Gastroesophageal sphincter (tissue), 4 donors: ENCODE data around the gene DPP6. TPM values are rescaled to one million over a fixed set of nuclear protein-coding genes. Genes with fewer than 3 reads are reported as not detected.

Experiments used
- ATAC-seq: fragments of 150-250 bp; one replicate; pipeline ENCODE4 v1.9.1; 2016; ENCODE audit warnings: mild to moderate bottlenecking, moderate library complexity
- H3K27ac ChIP-seq, 4 donors: fragments of 200-600 bp; sonication (generic) in 3 of 4; 1 replicate in 3 of 4; 2 replicates in 1 of 4; pipeline ENCODE4 v1.5.1; 2016 to 2019
- H3K27me3 ChIP-seq: fragments of 200-600 bp; sonication (generic); one replicate; pipeline ENCODE4 v1.5.1; 2019
- H3K36me3 ChIP-seq, 2 donors: fragments of 200-600 bp; sonication (generic); one replicate each; pipeline ENCODE4 v1.5.1; 2019; ENCODE audit warnings: control low read depth in 1 of 2
- H3K4me1 ChIP-seq, 3 donors: fragments of 200-600 bp; sonication (generic); 1 replicate in 2 of 3; 2 replicates in 1 of 3; pipeline ENCODE4 v1.5.1; 2016 to 2019; ENCODE audit warnings: control low read depth in 2 of 3
- H3K4me3 ChIP-seq, 2 donors: fragments of 200-600 bp; sonication (generic); one replicate each; pipeline ENCODE4 v1.5.1; 2019; ENCODE audit warnings: mild to moderate bottlenecking in 1 of 2, moderate library complexity in 1 of 2
- H3K9me3 ChIP-seq, 3 donors: fragments of 200-600 bp; sonication (generic); one replicate each; pipeline ENCODE4 v1.5.1; 2017 to 2019; ENCODE audit warnings: control low read depth in 2 of 3
- CTCF ChIP-seq, 4 experiments: fragments of 200-600 bp in 2 of 4; fragments of 450-650 bp in 2 of 4; sonication (generic) in 1 of 4; IDR thresholded peaks; one replicate each; pipeline ENCODE4 v1.5.1; 2017 to 2019; ENCODE audit warnings: antibody characterized with exemption in 4 of 4, mild to moderate bottlenecking in 2 of 4, moderate library complexity in 2 of 4
- EP300 ChIP-seq: sonication (generic); formaldehyde crosslinking; IDR thresholded peaks from one replicate; pipeline ENCODE4 v1.6.1; 2017; ENCODE audit warnings: antibody characterized with exemption, mild to moderate bottlenecking
- POLR2A ChIP-seq, 2 donors: fragments of 450-650 bp; IDR thresholded peaks; one replicate each; pipeline ENCODE4 v1.6.1; 2017; ENCODE audit warnings: antibody characterized with exemption in 2 of 2, mild to moderate bottlenecking in 2 of 2, moderate library complexity in 1 of 2
- POLR2AphosphoS5 ChIP-seq: sonication (generic); formaldehyde crosslinking; IDR thresholded peaks from one replicate; pipeline ENCODE4 v1.6.1; 2017; ENCODE audit warnings: antibody characterized with exemption
- WGBS, 2 donors: methylation state at CpG; one replicate each; pipeline ENCODE4 v1.1.5; 2018; ENCODE audit warnings: low coverage in 1 of 2; 5-methylcytosine and 5-hydroxymethylcytosine counted together
- total RNA-seq, 4 donors: library from RNA; depleted of rRNA; stranded (reverse); fragments of >200 nt; gene quantifications; one replicate each; pipeline ENCODE4 v1.1.0, GENCODE V29; 2016

The DPP6 gene
- total RNA-seq, 4 donors from 2014 or later = 14.3 to 40.0 (median 23.1) TPM

- no peak for ATAC-seq
- WGBS, 2 donors = 27 to 34% methylated on average over 8 to 10 of the region's 10 CpGs
- TF ChIP-seq EP300 (no peak), POLR2AphosphoS5 (no peak)
- no peak overlapping the region for H3K27ac ChIP-seq
- peaks cover 0 to 8% (median 0%) of the 10 kb centered on the region in 3 donors for H3K4me1 ChIP-seq
- no peaks in the 10 kb centered on the region for H3K27me3 ChIP-seq
- H3K36me3 ChIP-seq = no peaks in the 10 kb centered on the region
- no peak overlapping the region for H3K4me3 ChIP-seq
- H3K9me3 ChIP-seq = no peaks in the 10 kb centered on the region
These were observed 632.7 kb downstream of the DPP6 start for GRCh38 chr7:154684666-154685563.

GRCh38 chr7:154685564-154685901 lies 633.3 kb downstream of the DPP6 start:
- H3K36me3 ChIP-seq = no peaks in the 10 kb centered on the region
- ATAC-seq = no peak
- H3K4me1 ChIP-seq = peaks cover 0 to 8% (median 0%) of the 10 kb centered on the region in 3 donors
- TF ChIP-seq POLR2AphosphoS5 = no peak
- TF ChIP-seq POLR2A (IDR thresholded peaks at IDR 0.05) = no peak
- no peak for TF ChIP-seq EP300
- TF ChIP-seq CTCF (IDR thresholded peaks at IDR 0.05) = no peak
- WGBS, 2 donors = 22 to 25% methylated on average over 1 of the region's 1 CpG
- no peak overlapping the region for H3K4me3 ChIP-seq
- H3K9me3 ChIP-seq = no peaks in the 10 kb centered on the region
- no peak overlapping the region for H3K27ac ChIP-seq
- no peaks in the 10 kb centered on the region for H3K27me3 ChIP-seq

GRCh38 chr7:154686305-154686704 lies 634.1 kb downstream of the DPP6 start:
- Histone ChIP-seq H3K4me3 (no peak overlapping the region), H3K4me1 (peaks cover 0 to 8% (median 0%) of the 10 kb centered on the region in 3 donors), H3K9me3 (no peaks in the 10 kb centered on the region), H3K27me3 (no peaks in the 10 kb centered on the region), H3K27ac (no peak overlapping the region), H3K36me3 (no peaks in the 10 kb centered on the region)
- no peak for TF ChIP-seq CTCF (IDR thresholded peaks at IDR 0.05)
- TF ChIP-seq POLR2A (IDR thresholded peaks at IDR 0.05) = no peak
- WGBS, 2 donors = 19 to 72% methylated on average over 3 to 4 of the region's 4 CpGs
- no peak for ATAC-seq

- WGBS, 2 donors = 79 to 82% methylated on average over 2 to 3 of the region's 3 CpGs
- H3K27me3 ChIP-seq = no peaks in the 10 kb centered on the region
- no peak for TF ChIP-seq CTCF (IDR thresholded peaks at IDR 0.05)
- no peak for TF ChIP-seq POLR2A (IDR thresholded peaks at IDR 0.05)
- TF ChIP-seq EP300 = no peak
- TF ChIP-seq POLR2AphosphoS5 = no peak
- no peaks in the 10 kb centered on the region for H3K36me3 ChIP-seq
- no peak overlapping the region for H3K4me3 ChIP-seq
- peaks cover 0 to 8% (median 0%) of the 10 kb centered on the region in 3 donors for H3K4me1 ChIP-seq
- H3K9me3 ChIP-seq = no peaks in the 10 kb centered on the region
- no peak for ATAC-seq
- H3K27ac ChIP-seq = no peak overlapping the region
These were observed 636.8 kb downstream of the DPP6 start for GRCh38 chr7:154688952-154689351.

- WGBS, 2 donors = 40% methylated on average over 1 of the region's 3 CpGs; no CpG with 5 or more reads in 1 of the 2 donors
- H3K27ac ChIP-seq = no peak overlapping the region
- TF ChIP-seq POLR2AphosphoS5 (no peak), CTCF (IDR thresholded peaks at IDR 0.05) (no peak), EP300 (no peak), POLR2A (IDR thresholded peaks at IDR 0.05) (no peak)
These were observed 638.2 kb downstream of the DPP6 start for GRCh38 chr7:154690411-154690810.

More at GRCh38 chr7:154690411-154690810, 638.2 kb downstream of the DPP6 start:
- no peaks in the 10 kb centered on the region for H3K27me3 ChIP-seq
- no peaks in the 10 kb centered on the region for H3K36me3 ChIP-seq
- H3K4me3 ChIP-seq = no peak overlapping the region
- no peaks in the 10 kb centered on the region for H3K4me1 ChIP-seq
- no peaks in the 10 kb centered on the region for H3K9me3 ChIP-seq
- no peak for ATAC-seq
